ENCODE results near the gene OGG1. TPM values are rescaled to one million over a fixed set of nuclear protein-coding genes. Genes with fewer than 3 reads are reported as not detected.

OGG1 gene
- total and polyA plus RNA-seq, 10 of the 15 experiments (the other 5 are each of a cell fraction or from before 2014, with no cell fraction given) = 4.8 to 38.8 (median 27.2) TPM

- TF ChIP-seq PKNOX1 (IDR thresholded peaks at IDR 0.05) (no peak), ZBTB11 (CRISPR knock-in tag; IDR thresholded peaks at IDR 0.05) (no peak), PAX5 (IDR thresholded peaks at IDR 0.05; ENCODE audit: borderline replicate concordance, low read depth, low read length) (no peak), ZBTB33 (IDR thresholded peaks at IDR 0.05) (no peak)
These were observed 32.2 kb upstream of the OGG1 start (continued) for GRCh38 chr3:9717563-9717962.

- Histone ChIP-seq H2AFZ (ENCODE audit: control insufficient read depth, low read depth, low read length) (no peak overlapping the region), H3K36me3 (ENCODE audit: control insufficient read depth in 2 of 2, insufficient read depth in 2 of 2, low read length in 1 of 2) (no peaks in the 10 kb centered on the region), H3K4me3 (no peak overlapping the region), H3K79me2 (ENCODE audit: control insufficient read depth, insufficient read depth, low read length) (no peaks in the 10 kb centered on the region), H4K20me1 (ENCODE audit: control insufficient read depth, insufficient read depth) (no peaks in the 10 kb centered on the region), H3K9ac (ENCODE audit: control insufficient read depth, insufficient read depth, low read length) (no peak overlapping the region), H3K4me2 (ENCODE audit: control insufficient read depth, insufficient read depth) (no peak overlapping the region), H3K9me3 (replicated peaks; ENCODE audit: control insufficient read depth, insufficient read depth, low read length) (no peaks in the 10 kb centered on the region), H3K4me1 (ENCODE audit: control insufficient read depth, insufficient read depth, low read length) (no peaks in the 10 kb centered on the region), H3K27ac (ENCODE audit: control insufficient read depth, insufficient read depth) (no peak overlapping the region), H3K27me3 (replicated peaks in 1 of 2; ENCODE audit: control insufficient read depth in 2 of 2, insufficient read depth in 2 of 2, low read length in 1 of 2) (no peaks in the 10 kb centered on the region; a peak in 2 of 4 replicates)
- ChIA-PET SMC1A (ENCODE audit: uncharacterized antibody, unreplicated experiment) (interaction anchor here (1.2 kb wide), 1 partner anchor 9 kb away, joined by 3 read pairs; no protein-coding TSS in a partner anchor), CTCF (interaction anchor here (0.8 kb wide), 1 partner anchor 10 kb away, joined by 3 read pairs; no protein-coding TSS in a partner anchor), RAD21 (ENCODE audit: unreplicated experiment) (interaction anchor here (0.6 kb wide), 1 partner anchor 9 kb away, joined by 4 read pairs; no protein-coding TSS in a partner anchor), POLR2A (no interaction called here)
- intact Hi-C loops (cut with micrococcal nuclease; ENCODE audit: unreplicated experiment) = no loop called here
- in situ Hi-C loops (cut with MboI) = no loop called here
- no peak for FAIRE-seq
- ATAC-seq = no peak
- no peak for DNase-seq (ENCODE audit: low read depth, low spot score)
- 47% methylated on average over 4 of the region's 4 CpGs for WGBS (ENCODE audit: insufficient coverage, insufficient replicate concordance, low lambda C conversion rate, missing lambda C conversion rate)
- BruUV-seq (replicated peaks) = no TSS peak
- TF ChIP-seq ZNF592 (IDR thresholded peaks at IDR 0.05) = no peak
- TF ChIP-seq ZNF217 (IDR thresholded peaks at IDR 0.05) = no peak
- no peak for TF ChIP-seq RELB (IDR thresholded peaks at IDR 0.05; ENCODE audit: low read depth)
- TF ChIP-seq NFYB (IDR thresholded peaks at IDR 0.05; ENCODE audit: insufficient read depth, low read depth, low read length) = no peak
- TF ChIP-seq ZZZ3 (IDR thresholded peaks at IDR 0.05; ENCODE audit: control insufficient read depth, insufficient read length, low read depth) = no peak
- no peak for TF ChIP-seq ATF7 (IDR thresholded peaks at IDR 0.05; ENCODE audit: low read depth)
These were observed 31.6 kb upstream of the OGG1 start for GRCh38 chr3:9718118-9718517.

Data from GM12878 (cell line).